Measurements from ENCODE around the gene NDST1. TPM values are rescaled to one million over a fixed set of nuclear protein-coding genes. Genes with fewer than 3 reads are reported as not detected.

Gene NDST1
- total and polyA plus RNA-seq, 2 donors (not counting 3 experiments of a cell fraction or from before 2014, with no cell fraction given), result 38.6 to 102 TPM

DNA sequence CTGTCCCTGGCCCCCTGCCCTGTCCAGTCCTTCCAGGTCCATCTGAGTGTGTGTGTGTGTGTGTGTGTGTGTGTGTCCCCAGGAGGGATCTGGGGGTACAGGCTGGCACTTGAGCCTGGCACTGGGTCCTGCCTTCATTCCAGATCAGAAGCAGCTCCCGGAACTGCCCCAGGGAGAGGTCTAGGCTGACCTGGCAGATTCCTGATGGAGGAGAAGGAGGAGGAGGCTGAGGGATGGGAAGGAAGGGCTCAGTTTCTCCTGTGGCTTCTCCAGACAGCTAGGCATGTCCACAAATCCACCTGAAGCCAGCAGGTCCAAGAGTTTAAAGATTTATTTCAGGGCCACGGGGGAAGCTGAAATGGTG, 328 bp downstream of the NDST1 start:
- Histone ChIP-seq H3K4me2 (ENCODE audit: insufficient read depth, low read length) (no peak overlapping the region), H3K9me1 (replicated peaks; ENCODE audit: control insufficient read depth, extremely low read depth, insufficient read depth, low read length) (no peaks in the 10 kb centered on the region), H3K4me3 (replicated peaks in 1 of 3; ENCODE audit: insufficient read depth in 1 of 3, low read depth in 1 of 3, low read length in 3 of 3) (no peak overlapping the region), H3K4me1 (ENCODE audit: control insufficient read depth, extremely low read depth, insufficient read depth, low read length) (peaks cover 19% of the 10 kb centered on the region), H4K20me1 (replicated peaks; ENCODE audit: control insufficient read depth, extremely low read depth, insufficient read depth, low read length) (no peaks in the 10 kb centered on the region), H3K27me3 (ENCODE audit: control insufficient read depth in 2 of 2, insufficient read depth in 2 of 2, low read length in 2 of 2) (no peaks in the 10 kb centered on the region), H3K9me3 (replicated peaks; ENCODE audit: control insufficient read depth, insufficient read depth, low read length) (no peaks in the 10 kb centered on the region), H3K27ac (ENCODE audit: insufficient read depth, low read depth, low read length) (no peak overlapping the region), H3K79me2 (ENCODE audit: control insufficient read depth, insufficient read depth, low read length) (peaks cover 24% of the 10 kb centered on the region), H3K36me3 (ENCODE audit: control insufficient read depth in 2 of 2, extremely low read depth in 1 of 2, insufficient read depth in 2 of 2, low read length in 2 of 2) (no peaks in the 10 kb centered on the region), H3K9ac (replicated peaks; ENCODE audit: extremely low read depth, insufficient read depth, low read length) (no peak overlapping the region), H2AFZ (ENCODE audit: low read depth, low read length) (no peak overlapping the region)
- dilution Hi-C loops (cut with MboI; ENCODE audit: extremely low pct_ligation_motif_present, low sequenced_read_pairs) (no loop called here), intact Hi-C loops (cut with micrococcal nuclease) (no loop called here)
- ChIA-PET CTCF (interaction anchor here (5.1 to 8.9 kb wide), 2 partner anchors 9 to 16 kb away, joined by 32 to 70 read pairs; no protein-coding TSS in a partner anchor), POLR2A (no interaction called here)
- TF ChIP-seq MYC (IDR thresholded peaks at IDR 0.05; ENCODE audit: low read depth, low read length) (no peak), POLR2A (IDR thresholded peaks at IDR 0.05; ENCODE audit: low read depth, low read length) (no peak), GATA2 (IDR thresholded peaks at IDR 0.05; ENCODE audit: insufficient read depth, insufficient read length, low read depth, low read length) (no peak), FOS (IDR thresholded peaks at IDR 0.05; ENCODE audit: borderline replicate concordance, insufficient read depth, low read length) (no peak), EZH2 (IDR thresholded peaks at IDR 0.05; ENCODE audit: borderline replicate concordance, low read depth, low read length, severe bottlenecking) (no peak), POLR2AphosphoS5 (IDR thresholded peaks at IDR 0.05; ENCODE audit: insufficient read depth, low read depth, low read length) (no peak), JUN (IDR thresholded peaks at IDR 0.05; ENCODE audit: borderline replicate concordance, insufficient read depth, insufficient read length, low read depth) (no peak)
- TF ChIP-seq, protein P1, sequence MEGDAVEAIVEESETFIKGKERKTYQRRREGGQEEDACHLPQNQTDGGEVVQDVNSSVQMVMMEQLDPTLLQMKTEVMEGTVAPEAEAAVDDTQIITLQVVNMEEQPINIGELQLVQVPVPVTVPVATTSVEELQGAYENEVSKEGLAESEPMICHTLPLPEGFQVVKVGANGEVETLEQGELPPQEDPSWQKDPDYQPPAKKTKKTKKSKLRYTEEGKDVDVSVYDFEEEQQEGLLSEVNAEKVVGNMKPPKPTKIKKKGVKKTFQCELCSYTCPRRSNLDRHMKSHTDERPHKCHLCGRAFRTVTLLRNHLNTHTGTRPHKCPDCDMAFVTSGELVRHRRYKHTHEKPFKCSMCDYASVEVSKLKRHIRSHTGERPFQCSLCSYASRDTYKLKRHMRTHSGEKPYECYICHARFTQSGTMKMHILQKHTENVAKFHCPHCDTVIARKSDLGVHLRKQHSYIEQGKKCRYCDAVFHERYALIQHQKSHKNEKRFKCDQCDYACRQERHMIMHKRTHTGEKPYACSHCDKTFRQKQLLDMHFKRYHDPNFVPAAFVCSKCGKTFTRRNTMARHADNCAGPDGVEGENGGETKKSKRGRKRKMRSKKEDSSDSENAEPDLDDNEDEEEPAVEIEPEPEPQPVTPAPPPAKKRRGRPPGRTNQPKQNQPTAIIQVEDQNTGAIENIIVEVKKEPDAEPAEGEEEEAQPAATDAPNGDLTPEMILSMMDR (IDR thresholded peaks at IDR 0.05; ENCODE audit: extremely low read depth in 1 of 2, insufficient read depth in 1 of 2, low read depth in 1 of 2, low read length in 2 of 2), result no peak
- TF ChIP-seq, protein P2, sequence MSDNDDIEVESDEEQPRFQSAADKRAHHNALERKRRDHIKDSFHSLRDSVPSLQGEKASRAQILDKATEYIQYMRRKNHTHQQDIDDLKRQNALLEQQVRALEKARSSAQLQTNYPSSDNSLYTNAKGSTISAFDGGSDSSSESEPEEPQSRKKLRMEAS (IDR thresholded peaks at IDR 0.05; ENCODE audit: insufficient read depth, insufficient read length), result no peak
- BruUV-seq (replicated peaks), result no TSS peak
- no peak for FAIRE-seq
- no peak for DNase-seq (ENCODE audit: low read depth, low spot score)

All from endothelial cell of umbilical vein (primary cell).